AML-193 (cell line): Measurements from ENCODE around the gene CACNG4.

Source experiments
- DNase-seq, 2 experiments: peaks; one replicate each; lab custom pipeline; 2025; lab: John Stamatoyannopoulos, UW

The CACNG4 gene

DNA sequence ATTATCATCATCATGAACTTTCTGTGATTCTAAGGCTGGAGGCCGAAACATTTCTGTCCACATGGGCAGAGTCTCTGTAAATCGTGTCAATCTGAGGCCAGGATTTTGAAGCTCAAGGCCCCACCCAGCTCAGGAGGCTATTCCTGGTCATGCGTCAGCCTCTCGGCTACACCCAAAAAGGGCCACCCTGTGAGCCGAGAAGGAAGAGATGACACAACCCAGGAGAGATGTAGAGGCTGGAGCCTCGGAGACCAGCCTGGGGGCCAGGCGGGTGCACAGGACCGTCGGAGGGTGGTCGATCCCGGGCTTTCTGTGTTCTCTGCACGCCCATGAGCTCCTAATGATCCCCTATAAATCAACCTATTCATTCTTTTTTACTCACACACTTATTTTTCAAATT is 78.8 kb downstream of the CACNG4 start:
- DNase-seq: no peak

DNA sequence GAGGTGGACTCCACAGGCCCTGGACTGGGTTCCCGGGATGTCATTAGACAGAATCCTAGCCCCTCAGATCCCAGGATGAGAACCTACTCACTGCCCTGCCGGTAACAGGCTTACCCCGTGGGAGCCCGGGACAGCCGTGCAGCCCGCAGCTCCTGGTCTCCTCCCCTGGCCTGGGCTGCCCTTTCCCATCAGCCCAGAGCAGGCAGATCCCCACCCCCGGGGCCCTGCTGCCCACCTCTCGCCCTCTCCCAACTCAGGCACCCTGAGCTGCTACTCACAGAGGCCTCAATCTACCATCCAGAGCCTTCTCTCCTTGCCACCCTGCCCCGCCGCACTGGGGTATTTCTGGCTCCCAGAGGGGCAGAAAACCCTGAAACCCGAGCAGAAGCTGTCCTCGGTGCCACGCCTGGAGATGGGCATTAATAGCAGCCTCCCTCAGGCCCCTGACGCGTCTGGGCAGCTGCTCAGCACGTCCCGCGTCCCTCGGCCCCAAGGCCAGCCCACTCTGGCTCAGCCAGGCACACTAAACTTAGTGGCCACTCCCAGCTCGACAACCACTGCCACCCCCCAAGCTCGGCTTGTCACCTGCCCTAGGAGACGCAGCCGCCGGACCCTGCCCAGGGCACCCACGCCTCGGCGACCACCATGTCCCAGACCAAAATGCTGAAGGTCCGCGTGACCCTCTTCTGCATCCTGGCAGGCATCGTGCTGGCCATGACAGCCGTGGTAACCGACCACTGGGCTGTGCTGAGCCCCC is 79.7 kb downstream of the CACNG4 start, which contains the start of gene CACNG1:
Gene CACNG1 (plus strand): TSS at position 539 of the 757 bp plus-strand sequence. CDS start 107 bp downstream, at position 646.
- no peak for DNase-seq

DNA sequence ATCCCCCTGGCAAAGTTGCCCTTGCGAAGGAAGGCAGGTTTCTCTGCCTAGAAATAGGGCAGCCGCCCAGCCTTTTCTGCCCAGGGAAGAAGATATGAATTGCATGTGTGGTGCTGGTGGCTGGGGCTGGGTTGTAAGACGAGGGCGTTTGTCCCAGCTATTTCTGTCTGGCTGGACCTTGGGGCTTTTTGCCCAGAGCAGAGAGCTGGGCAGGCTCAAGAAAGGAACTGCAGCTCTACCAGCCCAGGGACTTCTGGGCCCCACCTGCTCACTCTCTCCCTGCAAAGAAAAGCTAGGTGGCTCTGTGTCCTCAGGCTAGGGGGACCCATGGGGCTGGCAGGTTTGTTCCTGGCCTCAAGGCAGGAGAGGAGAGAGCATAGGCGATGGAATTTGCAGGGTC is 80.4 kb downstream of the CACNG4 start:
- no peak for DNase-seq

DNA sequence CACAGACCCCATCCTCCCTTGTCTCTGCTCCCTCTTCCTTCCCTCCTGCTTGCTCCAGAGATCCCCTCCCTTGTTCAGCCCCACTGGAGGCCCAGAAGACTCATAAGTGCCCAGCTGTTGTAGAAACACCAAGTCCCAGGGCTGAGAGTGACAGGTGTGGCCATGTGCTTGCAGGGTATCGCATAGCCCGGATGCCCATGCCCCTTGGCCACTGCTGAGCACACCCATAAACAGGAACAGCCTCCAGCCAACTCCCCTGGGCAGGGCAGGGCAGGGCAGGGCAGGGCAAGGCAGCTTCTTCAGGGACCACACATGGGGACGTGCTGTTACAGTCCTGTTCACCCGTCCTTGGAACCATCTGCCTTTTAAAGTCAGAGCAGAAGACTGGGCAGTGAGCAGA is 81.9 kb downstream of the CACNG4 start:
- no peak for DNase-seq

DNA sequence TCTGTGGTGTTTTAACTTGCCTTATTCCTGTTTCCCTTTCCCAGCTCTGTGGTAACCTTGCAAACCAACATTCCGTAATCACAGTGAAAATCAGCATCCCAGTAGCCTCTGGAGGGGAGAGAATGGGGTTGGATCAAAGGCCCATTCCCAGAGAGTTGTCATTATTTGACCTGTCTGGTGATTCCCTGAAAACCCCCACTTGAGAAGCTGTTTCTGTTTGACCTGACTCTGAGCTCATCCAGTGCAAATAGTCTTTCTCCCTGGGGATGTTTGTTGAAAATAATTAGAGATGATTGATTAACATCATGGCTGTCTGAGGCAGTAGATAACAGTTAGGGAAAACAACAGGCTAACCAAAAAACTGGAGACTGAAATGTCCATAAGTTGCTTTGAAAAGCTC is 82.9 kb downstream of the CACNG4 start:
- no peak for DNase-seq

DNA sequence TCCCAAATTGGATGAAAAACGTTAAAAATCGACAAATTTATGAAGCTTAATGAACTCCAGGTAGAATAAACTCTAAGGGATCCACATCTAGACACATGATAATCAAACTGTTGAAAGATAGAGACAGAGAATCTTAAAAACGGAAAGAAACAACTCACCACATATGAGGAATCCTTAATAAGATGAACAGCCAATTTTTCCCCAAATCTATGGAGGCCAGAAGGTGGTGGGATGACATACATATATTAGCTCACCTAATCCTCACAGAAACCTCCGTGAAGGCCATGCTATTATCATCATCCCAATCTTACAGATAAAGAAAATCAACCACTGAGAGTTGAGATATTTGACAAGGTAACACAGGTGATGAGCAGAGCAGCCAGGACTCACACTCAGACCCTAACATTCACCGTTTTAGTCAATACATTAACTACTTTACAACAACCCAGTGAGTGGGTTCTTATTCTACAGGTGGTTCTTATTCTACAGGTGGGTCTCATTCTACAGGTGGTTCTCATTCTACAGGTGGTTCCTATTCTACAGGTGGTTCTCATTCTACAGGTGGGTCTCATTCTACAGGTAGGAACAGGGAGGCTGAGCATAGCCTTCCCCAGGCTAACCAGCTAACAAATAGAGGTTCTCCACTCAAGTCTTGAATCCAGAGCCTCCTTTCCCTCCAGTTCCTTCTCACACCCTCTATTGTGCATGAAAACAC is 84.7 kb downstream of the CACNG4 start:
- no peak for DNase-seq

DNA sequence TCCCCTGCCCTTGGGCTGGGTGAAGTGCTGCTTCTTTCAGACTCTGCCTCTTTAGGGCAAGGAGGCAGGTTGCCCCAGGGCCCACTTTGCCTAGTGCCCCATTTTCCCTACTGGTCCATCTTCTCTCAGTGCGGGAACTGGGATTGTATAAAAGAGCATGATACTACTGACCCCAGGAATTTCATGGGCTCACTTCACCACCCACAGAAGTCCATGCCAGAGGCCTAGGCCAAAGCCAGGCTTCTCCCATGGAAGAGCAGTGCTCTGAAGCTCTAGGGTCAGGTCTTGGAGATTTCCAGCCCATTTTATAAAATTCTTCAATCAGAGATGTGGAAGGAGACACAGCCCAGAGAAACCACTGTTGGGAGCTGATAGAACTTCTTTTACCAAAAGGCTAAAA is 85.6 kb downstream of the CACNG4 start:
- DNase-seq: no peak

DNA sequence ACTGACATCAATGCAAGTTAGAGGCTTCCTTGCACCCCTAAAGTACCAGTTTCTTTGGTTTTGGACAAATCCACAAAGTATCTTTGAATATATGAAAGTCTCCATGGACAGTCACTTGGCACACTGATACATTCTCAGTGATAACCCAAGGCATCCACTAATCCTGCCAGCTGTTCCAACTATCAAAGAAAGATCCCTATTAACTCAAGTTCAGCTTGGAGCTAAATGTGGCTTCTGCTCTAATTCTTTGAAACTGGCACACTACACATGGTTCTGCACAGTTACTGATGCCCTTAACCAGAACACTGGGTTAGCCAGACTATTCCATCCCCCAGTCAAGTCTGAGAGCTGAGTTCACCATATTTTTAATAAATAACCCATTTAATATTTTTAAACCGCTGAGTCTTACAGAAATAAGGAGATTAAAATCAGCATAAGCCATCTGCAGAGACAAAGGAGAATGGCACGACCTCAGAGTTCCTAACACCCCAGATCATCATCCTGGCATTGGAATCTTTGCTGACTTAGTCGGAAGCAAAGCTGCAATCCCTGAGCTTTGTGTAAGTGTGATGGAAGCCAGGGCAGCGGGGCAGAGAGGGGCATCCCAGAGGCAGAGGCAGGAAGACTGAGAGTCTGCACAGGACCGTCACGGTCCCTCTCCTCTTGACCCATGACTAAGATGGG is 86.1 kb downstream of the CACNG4 start:
- no peak for DNase-seq

DNA sequence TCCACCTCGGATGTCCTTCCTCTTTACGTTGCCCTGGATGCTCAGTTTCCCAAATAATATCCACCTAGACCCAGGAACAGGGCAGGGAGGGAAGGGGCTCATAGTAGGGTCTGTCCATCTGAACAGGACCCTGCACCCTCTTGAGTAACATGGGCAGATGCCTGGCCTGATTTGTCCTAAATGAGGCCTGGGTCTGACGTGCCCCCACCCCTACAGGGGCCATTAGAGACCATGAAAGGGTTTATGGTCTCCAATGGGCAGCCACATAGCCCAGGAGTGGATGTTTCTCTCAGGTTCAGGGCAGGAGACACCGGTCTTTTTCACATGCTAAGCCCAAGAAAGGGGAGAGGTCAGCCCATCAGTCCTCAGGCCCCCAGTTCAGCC is 86.6 kb downstream of the CACNG4 start:
- DNase-seq: no peak

DNA sequence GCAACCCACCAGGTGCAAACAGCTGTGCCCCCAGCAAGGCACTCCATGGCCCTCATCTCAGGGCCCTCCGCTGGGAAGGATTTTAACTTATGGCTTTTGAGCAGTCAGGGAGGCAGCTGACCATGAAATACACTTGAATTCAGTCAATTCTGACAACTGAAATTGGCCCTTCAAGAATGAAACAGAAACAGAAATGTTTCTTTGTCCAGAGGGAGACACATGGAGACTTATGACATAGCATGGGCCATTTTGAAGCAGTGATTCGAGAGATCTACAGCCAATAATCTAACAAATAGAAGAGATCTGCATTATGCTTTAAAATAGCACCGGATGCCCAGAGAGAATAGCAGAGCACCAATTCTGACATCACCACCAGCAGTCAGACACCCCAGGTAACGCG is 87.3 kb downstream of the CACNG4 start:
- DNase-seq: no peak

DNA sequence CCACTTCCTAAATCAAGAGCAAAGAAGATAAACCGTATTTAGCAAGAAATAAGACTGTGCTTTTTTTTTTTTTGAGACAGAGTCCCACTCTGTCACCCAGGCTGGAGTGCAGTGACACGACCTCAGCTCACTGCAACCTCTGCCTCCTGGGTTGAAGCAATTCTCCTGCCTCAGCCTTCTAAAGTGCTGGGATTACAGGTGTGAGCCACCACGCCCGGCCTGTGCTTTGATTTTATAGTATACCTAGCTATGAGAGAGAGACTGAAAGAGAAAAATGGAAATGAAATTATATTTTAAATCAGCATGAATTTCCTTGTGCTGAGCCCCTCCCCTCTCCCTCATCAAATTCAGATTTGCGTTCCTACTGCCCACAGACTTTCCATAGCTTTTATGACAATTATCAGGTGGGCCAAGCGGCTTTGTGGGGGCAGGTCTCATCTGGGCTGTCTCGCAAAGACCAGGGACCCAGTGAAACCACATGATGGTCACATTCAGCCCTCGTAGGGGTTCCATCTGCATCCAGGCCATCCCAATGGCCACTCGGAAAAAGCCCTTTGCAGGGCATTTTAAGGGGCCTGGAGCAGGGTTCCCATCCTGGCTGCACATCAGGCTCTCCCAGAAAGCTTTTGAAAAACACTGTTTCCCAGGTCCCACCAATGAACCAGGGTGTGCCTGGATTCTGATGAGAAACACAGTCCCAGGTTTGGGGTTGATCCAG is 88.4 kb downstream of the CACNG4 start:
- no peak for DNase-seq

DNA sequence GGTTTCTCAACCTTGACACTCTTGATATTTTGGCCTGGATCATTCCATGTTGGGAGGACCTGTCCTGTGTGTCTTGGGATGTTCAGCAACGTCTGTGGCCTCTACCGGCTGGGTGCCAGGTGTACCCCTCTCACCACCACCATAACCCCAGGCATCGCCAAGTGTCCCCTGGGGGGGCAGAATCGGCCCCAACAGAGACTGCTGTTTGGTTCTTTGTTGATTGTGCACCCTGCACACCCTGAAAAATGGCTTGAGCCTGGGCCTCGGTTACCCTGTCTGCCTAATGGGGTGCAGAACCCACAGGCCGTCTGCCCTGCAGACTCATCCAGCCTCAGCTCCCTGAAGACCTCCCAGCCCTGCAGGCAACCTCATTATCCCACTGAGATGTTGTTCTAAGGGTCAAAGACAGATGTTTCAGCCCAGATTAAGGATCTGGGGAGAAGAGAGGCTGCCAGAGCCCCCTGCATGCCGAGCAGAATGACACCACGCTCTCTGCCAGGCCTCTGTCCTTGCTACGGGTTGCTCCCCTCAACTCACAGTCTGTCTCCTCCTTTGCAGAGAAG is 89.0 kb downstream of the CACNG4 start:
- no peak for DNase-seq

DNA sequence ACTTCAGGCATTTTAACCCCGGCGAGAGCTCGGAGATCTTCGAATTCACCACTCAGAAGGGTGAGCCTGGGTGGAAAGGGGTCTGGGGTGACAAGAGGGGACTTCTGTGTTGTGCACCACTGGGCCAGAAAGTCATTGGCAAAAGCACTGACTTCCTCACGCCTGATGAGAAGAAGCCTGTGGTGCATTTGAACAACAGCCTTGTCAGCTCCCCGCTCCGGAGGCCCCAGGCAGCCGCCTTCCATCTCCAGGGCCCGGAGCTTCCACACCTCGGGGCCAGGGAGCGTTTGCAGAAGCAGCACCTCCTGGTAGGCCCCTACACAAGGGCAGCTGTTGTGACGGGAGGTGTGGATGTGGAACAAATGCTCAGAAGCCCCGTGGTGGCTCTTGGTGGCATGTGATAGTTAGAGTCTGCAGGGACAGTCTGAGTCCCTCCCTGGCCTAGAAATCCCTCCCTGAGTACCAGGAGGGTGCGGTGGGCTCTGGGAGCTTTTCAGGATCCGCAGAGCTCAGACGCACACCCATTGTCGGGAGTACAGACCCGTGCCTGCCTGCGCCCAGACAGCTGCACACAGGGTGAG is 89.6 kb downstream of the CACNG4 start:
- no peak for DNase-seq

DNA sequence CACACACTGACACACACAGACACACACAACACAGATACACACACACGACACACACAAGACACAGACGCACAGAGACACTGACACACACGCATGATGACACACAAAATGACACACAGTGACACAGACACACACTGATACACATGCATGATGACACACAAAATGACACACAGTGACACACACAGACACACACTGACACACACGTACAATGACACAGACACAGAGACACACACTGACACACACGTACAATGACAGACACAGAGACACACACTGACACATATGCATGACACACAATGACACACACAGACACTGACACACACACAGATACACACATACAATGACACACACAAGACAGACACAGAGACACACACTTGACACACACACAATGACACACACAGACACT is 90.1 kb downstream of the CACNG4 start:
- no peak for DNase-seq

DNA sequence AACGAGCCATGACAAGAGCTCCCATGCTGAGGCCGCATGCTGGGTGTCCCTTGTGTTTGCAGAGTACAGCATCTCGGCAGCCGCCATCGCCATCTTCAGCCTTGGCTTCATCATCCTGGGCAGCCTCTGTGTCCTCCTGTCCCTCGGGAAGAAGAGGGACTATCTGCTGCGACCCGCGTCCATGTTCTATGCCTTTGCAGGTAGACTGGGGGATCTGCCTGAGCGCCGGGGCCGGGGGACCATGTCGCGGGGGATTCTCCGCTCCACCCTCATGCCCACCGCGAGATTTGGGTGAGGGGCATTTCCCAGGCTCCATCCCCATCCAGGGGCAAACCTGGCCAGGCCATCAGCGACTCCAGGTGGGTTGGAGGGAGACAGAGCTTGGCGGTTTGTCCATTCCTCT is 90.5 kb downstream of the CACNG4 start:
- no peak for DNase-seq

DNA sequence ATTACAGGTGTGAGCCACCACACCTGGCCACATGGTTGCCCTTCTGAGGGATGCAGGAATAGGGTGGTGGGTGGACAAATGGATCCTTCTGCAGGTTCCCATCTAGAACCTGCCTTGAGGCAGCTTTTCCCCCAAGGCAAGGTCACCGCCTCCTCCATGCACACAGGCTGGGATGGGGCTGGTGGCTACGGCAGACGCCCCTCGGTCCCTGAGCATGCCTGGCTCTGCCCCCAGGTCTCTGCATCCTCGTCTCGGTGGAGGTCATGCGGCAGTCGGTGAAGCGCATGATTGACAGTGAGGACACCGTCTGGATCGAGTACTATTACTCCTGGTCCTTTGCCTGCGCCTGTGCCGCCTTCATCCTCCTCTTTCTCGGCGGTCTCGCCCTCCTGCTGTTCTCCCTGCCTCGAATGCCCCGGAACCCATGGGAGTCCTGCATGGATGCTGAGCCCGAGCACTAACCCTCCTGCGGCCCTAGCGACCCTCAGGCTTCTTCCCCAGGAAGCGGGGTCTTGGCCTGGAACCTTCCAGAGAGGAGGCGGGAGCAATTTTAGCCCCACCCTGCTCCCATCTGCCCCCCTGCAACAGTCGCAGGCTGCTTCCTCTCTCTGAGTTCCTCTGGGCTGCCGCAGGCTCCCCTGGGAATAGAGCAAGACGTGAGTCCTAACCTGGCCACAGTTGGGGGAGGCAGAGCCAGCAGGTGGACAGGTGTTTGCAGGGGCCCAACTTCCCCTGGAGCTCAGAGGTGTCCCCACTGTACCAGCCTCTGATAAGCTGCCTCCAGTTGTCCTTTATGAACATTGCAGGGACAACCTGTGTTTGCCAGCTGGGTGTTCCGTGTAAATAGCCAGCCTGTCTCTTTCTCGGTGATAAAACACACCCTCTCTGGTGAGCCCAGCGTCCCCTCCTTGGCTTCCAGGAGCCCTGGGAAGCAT is 91.6 kb downstream of the CACNG4 start:
- DNase-seq: no peak

DNA sequence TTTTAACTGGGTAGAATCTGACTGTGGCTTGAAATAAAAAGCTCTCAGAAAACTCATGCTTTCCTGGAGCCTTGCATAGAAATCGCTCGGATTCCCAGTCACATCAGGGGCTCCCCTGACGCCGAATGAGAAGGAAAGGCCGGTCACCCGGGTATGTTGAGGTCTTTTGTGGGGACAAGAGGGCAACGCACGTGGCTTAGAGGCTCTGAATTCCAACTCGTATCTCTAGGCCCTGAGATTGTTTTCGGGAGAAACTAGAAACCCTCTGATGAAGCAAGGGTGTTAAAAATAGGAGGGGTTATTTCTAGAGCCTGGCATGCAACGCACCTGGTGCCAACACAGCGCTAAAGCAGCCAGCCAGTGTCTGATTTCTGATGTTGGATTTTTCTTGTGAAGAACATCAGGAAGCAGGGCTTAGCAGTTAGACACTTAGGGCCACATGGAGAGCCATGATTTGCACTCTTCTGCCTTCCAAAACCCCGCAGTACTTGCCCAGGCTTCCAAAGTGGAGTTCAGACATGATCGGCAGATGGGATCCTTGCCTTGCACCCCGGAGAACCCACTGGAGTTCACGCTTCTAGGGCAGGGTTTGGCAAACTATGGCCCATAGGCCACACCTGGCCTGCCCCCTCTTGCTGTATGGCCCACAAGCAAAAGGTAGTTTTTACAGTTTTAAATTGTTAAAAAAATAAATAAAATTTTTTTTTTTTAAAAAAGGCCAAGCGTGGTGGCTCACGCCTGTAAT is 92.4 kb downstream of the CACNG4 start:
- no peak for DNase-seq

DNA sequence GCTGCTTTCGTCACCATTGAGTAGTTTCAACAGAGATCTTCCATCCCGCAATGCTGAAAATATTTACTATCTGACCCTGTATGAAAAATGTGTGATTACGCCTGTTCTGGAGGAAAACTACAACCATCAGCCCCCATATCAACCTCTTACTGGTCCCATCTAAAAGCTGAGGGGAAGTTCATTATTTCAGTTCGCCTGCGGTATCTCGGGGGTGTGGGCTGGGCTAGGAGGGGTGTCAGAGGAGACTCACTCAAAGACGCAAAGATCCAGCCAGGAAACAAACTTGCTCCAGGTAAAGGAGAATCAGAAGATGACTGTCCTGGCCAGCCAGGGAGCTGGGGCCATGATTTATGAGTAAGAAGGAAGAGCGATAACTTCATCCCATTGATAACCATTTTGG is 93.5 kb downstream of the CACNG4 start:
- no peak for DNase-seq

DNA sequence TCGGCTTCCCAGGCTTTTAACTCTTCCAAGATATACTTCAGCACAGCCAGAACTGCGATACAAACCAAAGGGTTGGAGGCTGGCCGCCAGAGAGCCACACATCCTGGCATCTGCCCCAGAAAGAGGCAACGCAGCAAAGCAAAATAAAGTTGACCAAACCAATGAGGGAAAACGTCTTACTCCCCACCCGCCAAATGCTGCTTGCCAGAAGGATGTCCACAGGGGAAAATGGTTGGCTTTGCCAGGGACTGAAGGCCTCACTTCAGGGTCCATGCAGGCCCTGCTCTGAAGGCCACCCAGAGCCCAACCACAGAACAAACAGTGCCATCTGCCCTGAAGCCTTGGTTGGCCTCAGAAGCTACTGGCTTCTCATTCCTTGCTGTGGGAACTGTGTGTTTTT is 94.9 kb downstream of the CACNG4 start:
- no peak for DNase-seq

DNA sequence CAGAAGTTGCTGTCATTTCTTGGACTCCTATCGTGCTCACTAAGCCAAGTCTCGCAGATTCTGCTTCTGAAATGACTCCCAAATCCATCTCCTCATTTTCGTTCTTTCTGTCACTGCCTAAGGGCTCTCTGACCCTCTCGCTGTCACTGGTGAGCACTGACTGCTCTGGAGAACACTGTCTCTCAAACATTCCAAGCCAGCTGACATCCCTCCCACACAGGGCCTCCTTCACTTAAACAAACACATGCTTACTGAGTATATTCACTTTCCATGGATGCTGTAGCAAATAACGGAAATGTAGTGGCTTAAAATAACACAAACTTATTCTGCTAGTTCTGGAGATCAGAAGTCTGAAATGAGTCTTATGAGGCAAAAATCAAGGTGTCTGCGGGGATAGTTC is 98.6 kb downstream of the CACNG4 start:
- DNase-seq: no peak
